OCI-LY7 (cell line): ENCODE data around the gene ZNF800. TPM values are rescaled to one million over a fixed set of nuclear protein-coding genes. Genes with fewer than 3 reads are reported as not detected.

Experiments
- BruUV-seq: library from RNA; stranded (reverse); fragments of 400-500 nt; replicated peaks from 2 replicates; lab custom pipeline; 2021; lab: Mats Ljungman, UMichigan
- CTCF ChIA-PET: fragments of 300-600 bp; sonication (Branson Sonifier 250); formaldehyde crosslinking; loops from one replicate; lab custom pipeline; 2022; ENCODE audit warnings: antibody characterized with exemption; ENCODE audit not compliant: unreplicated experiment; lab: Charles Lee
- POLR2A ChIA-PET: fragments of 300-600 bp; sonication (Branson Sonifier 250); formaldehyde crosslinking; loops from one replicate; lab custom pipeline; 2022; ENCODE audit warnings: antibody characterized with exemption; lab: Charles Lee
- DNase-seq: peaks from one replicate; pipeline ENCODE4 v3.0.0-alpha.2; 2015; ENCODE audit warnings: low spot score
- H2AFZ ChIP-seq: fragments of 200-600 bp; sonication (generic), shearing (Covaris generic); 2 replicates; pipeline ENCODE4 v1.6.1; 2014; ENCODE audit warnings: mild to moderate bottlenecking, antibody characterized with exemption, low read length, moderate library complexity
- H3K27ac ChIP-seq: fragments of 200-600 bp; sonication (generic); 2 replicates; pipeline ENCODE4 v1.5.1; 2014; ENCODE audit warnings: mixed run types, low read depth, mild to moderate bottlenecking, moderate library complexity, low read length, inconsistent platforms; ENCODE audit not compliant: poor library complexity, severe bottlenecking
- H3K36me3 ChIP-seq: fragments of 200-600 bp; sonication (generic); 2 replicates; pipeline ENCODE4 v1.6.1; 2014; ENCODE audit warnings: mild to moderate bottlenecking, antibody characterized with exemption, low read length, moderate library complexity, mixed read lengths; ENCODE audit not compliant: insufficient read depth
- H3K4me1 ChIP-seq: fragments of 200-600 bp; sonication (generic); 2 replicates; pipeline ENCODE4 v1.5.1; 2014; ENCODE audit warnings: mild to moderate bottlenecking, low read length; ENCODE audit not compliant: insufficient read depth, poor library complexity, severe bottlenecking
- H3K4me2 ChIP-seq: fragments of 200-600 bp; sonication (generic); 2 replicates; pipeline ENCODE4 v1.6.1; 2014; ENCODE audit warnings: mild to moderate bottlenecking, low read length
- H3K4me3 ChIP-seq: fragments of 200-600 bp; sonication (generic); 2 replicates; pipeline ENCODE4 v1.5.1; 2014; ENCODE audit warnings: mild to moderate bottlenecking, low read depth, low read length; ENCODE audit not compliant: poor library complexity, severe bottlenecking
- H3K79me2 ChIP-seq: fragments of 200-600 bp; sonication (generic); 2 replicates; pipeline ENCODE4 v1.6.1; 2016; ENCODE audit warnings: low read depth, mild to moderate bottlenecking, low read length, moderate library complexity, mixed read lengths; ENCODE audit not compliant: insufficient read depth
- H3K9me2 ChIP-seq: fragments of 200-600 bp; sonication (generic); 2 replicates; pipeline ENCODE4 v1.6.1; 2016; ENCODE audit warnings: mild to moderate bottlenecking, low read length, mixed read lengths; ENCODE audit not compliant: insufficient read depth
- H3K9me3 ChIP-seq: fragments of 200-600 bp; sonication (generic); 2 replicates; pipeline ENCODE4 v1.6.1; 2014; ENCODE audit warnings: mild to moderate bottlenecking, mixed run types, low read length, mixed read lengths
- H4K20me1 ChIP-seq: fragments of 200-600 bp; sonication (generic); 2 replicates; pipeline ENCODE4 v1.6.1; 2014; ENCODE audit warnings: mild to moderate bottlenecking, antibody characterized with exemption, low read length, moderate library complexity, mixed read lengths; ENCODE audit not compliant: insufficient read depth
- CTCF ChIP-seq: fragments of 200-600 bp; sonication (generic); conservative IDR thresholded peaks from 2 replicates; pipeline ENCODE4 v1.5.1; 2014; ENCODE audit warnings: mild to moderate bottlenecking, antibody characterized with exemption, low read length, moderate library complexity, mixed read lengths
- EZH2phosphoT487 ChIP-seq: fragments of 200-600 bp; sonication (generic); IDR thresholded peaks from 2 replicates; pipeline ENCODE4 v1.6.1; 2018; ENCODE audit warnings: low read depth, borderline replicate concordance, mild to moderate bottlenecking, mixed run types, antibody characterized with exemption, low read length, moderate library complexity, mixed read lengths
- intact Hi-C: fragments of 100-400 bp; cut with micrococcal nuclease; formaldehyde crosslinking; loops from one replicate; pipeline ENCODE4 v1.10.0; 2022; ENCODE audit not compliant: unreplicated experiment
- total RNA-seq, 2 experiments: library from RNA; depleted of rRNA in 1 of 2; stranded (reverse); fragments of >200 nt in 1 of 2; shearing (Covaris generic) in 1 of 2; gene quantifications; 2 replicates each; pipeline ENCODE4 v1.2.3, GENCODE V29; 2014 to 2022

ZNF800 gene
- total RNA-seq, 2 experiments from 2014 or later, result 23.9 to 42.2 TPM

GRCh38 chr7:127322832-127323493 is 69.5 kb downstream of the ZNF800 start:
- Histone ChIP-seq H4K20me1 (no peaks in the 10 kb centered on the region), H3K79me2 (no peaks in the 10 kb centered on the region), H2AFZ (no peak overlapping the region), H3K9me2 (no peaks in the 10 kb centered on the region), H3K4me2 (no peak overlapping the region), H3K4me1 (no peaks in the 10 kb centered on the region), H3K9me3 (no peaks in the 10 kb centered on the region), H3K27ac (no peak overlapping the region), H3K4me3 (no peak overlapping the region), H3K36me3 (no peaks in the 10 kb centered on the region)
- no TSS peak for BruUV-seq
- intact Hi-C loops, result no loop called here
- no peak for DNase-seq
- TF ChIP-seq EZH2phosphoT487, result no peak
- no peak for TF ChIP-seq CTCF
- CTCF ChIA-PET, result no interaction called here
- POLR2A ChIA-PET, result no interaction called here

GRCh38 chr7:127322351-127322750 is 70.2 kb downstream of the ZNF800 start:
- intact Hi-C loops, result no loop called here
- TF ChIP-seq CTCF, result no peak
- TF ChIP-seq EZH2phosphoT487, result no peak
- Histone ChIP-seq H3K36me3 (no peaks in the 10 kb centered on the region), H2AFZ (no peak overlapping the region), H3K79me2 (no peaks in the 10 kb centered on the region), H3K4me3 (no peak overlapping the region), H3K27ac (no peak overlapping the region), H3K9me3 (no peaks in the 10 kb centered on the region), H3K4me1 (no peaks in the 10 kb centered on the region), H3K4me2 (no peak overlapping the region), H3K9me2 (no peaks in the 10 kb centered on the region), H4K20me1 (no peaks in the 10 kb centered on the region)
- POLR2A ChIA-PET, result interaction anchor here (0.7 kb wide), 1 partner anchor 61 kb away, joined by 3 read pairs; no protein-coding TSS in a partner anchor
- no peak for DNase-seq
- no TSS peak for BruUV-seq
- CTCF ChIA-PET, result no interaction called here

- POLR2A ChIA-PET, result interaction anchor here (0.6 to 0.9 kb wide), 3 partner anchors 7 to 366 kb away, joined by 3 to 4 read pairs (median 3); no protein-coding TSS in a partner anchor
- no peak overlapping the region for H3K4me2 ChIP-seq
- no peak overlapping the region for H2AFZ ChIP-seq
- H3K9me2 ChIP-seq, result no peaks in the 10 kb centered on the region
- no peaks in the 10 kb centered on the region for H3K9me3 ChIP-seq
- no peak overlapping the region for H3K4me3 ChIP-seq
- intact Hi-C loops, result no loop called here
- no TSS peak for BruUV-seq
- no peaks in the 10 kb centered on the region for H4K20me1 ChIP-seq
- CTCF ChIA-PET, result no interaction called here
- no peaks in the 10 kb centered on the region for H3K4me1 ChIP-seq
- no peak overlapping the region for H3K27ac ChIP-seq
- H3K79me2 ChIP-seq, result no peaks in the 10 kb centered on the region
- DNase-seq, result no peak
- H3K36me3 ChIP-seq, result no peaks in the 10 kb centered on the region
- no peak for TF ChIP-seq CTCF
- no peak for TF ChIP-seq EZH2phosphoT487
These were observed 71.5 kb downstream of the ZNF800 start for GRCh38 chr7:127320974-127321373.
